Panc1 (cell line): ENCODE data around the gene C2orf42.
"Not testable (repeated sequence)": the region's sequence is repeated elsewhere in the genome, so short reads cannot be mapped to it uniquely, and the experiment has no call there.

Source experiments
- POLR2AphosphoS5 ChIP-seq: IDR thresholded peaks from 2 replicates; pipeline ENCODE4 v1.6.1; 2012; ENCODE audit warnings: mild to moderate bottlenecking, low read depth, low read length, moderate library complexity
- TF ChIP-seq, protein P1 (sequence below), 2 experiments: IDR thresholded peaks; 2 replicates each; pipeline ENCODE4 v1.6.1; 2011 to 2012; ENCODE audit warnings: low read depth in 2 of 2, control low read depth in 1 of 2, low read length in 1 of 2, mild to moderate bottlenecking in 1 of 2, moderate library complexity in 1 of 2; ENCODE audit not compliant: insufficient read depth in 1 of 2
- TF ChIP-seq, protein P2 (sequence below): fragments of 450-650 bp; IDR thresholded peaks from 2 replicates; pipeline ENCODE4 v1.5.1; 2017; ENCODE audit warnings: mild to moderate bottlenecking

GRCh38 chr2:70131344-70132143 is 59.3 kb downstream of the C2orf42 start:
- TF ChIP-seq, protein P1, sequence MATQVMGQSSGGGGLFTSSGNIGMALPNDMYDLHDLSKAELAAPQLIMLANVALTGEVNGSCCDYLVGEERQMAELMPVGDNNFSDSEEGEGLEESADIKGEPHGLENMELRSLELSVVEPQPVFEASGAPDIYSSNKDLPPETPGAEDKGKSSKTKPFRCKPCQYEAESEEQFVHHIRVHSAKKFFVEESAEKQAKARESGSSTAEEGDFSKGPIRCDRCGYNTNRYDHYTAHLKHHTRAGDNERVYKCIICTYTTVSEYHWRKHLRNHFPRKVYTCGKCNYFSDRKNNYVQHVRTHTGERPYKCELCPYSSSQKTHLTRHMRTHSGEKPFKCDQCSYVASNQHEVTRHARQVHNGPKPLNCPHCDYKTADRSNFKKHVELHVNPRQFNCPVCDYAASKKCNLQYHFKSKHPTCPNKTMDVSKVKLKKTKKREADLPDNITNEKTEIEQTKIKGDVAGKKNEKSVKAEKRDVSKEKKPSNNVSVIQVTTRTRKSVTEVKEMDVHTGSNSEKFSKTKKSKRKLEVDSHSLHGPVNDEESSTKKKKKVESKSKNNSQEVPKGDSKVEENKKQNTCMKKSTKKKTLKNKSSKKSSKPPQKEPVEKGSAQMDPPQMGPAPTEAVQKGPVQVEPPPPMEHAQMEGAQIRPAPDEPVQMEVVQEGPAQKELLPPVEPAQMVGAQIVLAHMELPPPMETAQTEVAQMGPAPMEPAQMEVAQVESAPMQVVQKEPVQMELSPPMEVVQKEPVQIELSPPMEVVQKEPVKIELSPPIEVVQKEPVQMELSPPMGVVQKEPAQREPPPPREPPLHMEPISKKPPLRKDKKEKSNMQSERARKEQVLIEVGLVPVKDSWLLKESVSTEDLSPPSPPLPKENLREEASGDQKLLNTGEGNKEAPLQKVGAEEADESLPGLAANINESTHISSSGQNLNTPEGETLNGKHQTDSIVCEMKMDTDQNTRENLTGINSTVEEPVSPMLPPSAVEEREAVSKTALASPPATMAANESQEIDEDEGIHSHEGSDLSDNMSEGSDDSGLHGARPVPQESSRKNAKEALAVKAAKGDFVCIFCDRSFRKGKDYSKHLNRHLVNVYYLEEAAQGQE (IDR thresholded peaks at IDR 0.05; ENCODE audit: insufficient read depth in 1 of 2, low read depth in 2 of 2, low read length in 1 of 2), result not testable (repeated sequence)
- not testable (repeated sequence) for TF ChIP-seq POLR2AphosphoS5
- TF ChIP-seq, protein P2, sequence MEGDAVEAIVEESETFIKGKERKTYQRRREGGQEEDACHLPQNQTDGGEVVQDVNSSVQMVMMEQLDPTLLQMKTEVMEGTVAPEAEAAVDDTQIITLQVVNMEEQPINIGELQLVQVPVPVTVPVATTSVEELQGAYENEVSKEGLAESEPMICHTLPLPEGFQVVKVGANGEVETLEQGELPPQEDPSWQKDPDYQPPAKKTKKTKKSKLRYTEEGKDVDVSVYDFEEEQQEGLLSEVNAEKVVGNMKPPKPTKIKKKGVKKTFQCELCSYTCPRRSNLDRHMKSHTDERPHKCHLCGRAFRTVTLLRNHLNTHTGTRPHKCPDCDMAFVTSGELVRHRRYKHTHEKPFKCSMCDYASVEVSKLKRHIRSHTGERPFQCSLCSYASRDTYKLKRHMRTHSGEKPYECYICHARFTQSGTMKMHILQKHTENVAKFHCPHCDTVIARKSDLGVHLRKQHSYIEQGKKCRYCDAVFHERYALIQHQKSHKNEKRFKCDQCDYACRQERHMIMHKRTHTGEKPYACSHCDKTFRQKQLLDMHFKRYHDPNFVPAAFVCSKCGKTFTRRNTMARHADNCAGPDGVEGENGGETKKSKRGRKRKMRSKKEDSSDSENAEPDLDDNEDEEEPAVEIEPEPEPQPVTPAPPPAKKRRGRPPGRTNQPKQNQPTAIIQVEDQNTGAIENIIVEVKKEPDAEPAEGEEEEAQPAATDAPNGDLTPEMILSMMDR, result not testable (repeated sequence)
